NB4 (cell line): ENCODE measurements around the gene SH3PXD2A.

ENCODE experiments used
- MYC ChIP-seq: IDR thresholded peaks from 2 replicates; pipeline ENCODE4 v1.6.1; 2011; ENCODE audit warnings: low read depth, low read length
- TF ChIP-seq, protein P1 (sequence below): IDR thresholded peaks from one replicate; pipeline ENCODE4 v1.5.1; 2012; ENCODE audit warnings: low read depth, low read length

DNA sequence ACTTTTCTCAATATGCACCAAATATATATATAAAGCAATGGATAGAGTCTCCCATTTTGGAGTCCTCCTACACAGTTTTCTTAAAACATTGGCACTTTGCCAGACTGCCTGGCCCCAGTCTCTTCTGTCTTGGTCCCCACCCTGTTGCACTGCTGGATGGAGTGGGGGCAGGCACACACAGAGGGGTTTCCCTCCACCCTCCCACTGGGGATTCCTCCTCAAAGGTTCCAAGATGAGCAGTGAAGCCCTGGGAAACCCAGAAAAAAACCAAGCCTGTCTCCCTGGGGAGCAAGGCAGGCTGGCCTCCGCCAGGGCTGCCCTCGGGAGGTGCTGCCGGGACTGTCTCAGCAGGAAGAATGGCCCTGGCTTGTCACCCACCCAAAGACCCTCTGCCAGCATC is 68.0 kb downstream of the SH3PXD2A start:
- TF ChIP-seq, protein P1, sequence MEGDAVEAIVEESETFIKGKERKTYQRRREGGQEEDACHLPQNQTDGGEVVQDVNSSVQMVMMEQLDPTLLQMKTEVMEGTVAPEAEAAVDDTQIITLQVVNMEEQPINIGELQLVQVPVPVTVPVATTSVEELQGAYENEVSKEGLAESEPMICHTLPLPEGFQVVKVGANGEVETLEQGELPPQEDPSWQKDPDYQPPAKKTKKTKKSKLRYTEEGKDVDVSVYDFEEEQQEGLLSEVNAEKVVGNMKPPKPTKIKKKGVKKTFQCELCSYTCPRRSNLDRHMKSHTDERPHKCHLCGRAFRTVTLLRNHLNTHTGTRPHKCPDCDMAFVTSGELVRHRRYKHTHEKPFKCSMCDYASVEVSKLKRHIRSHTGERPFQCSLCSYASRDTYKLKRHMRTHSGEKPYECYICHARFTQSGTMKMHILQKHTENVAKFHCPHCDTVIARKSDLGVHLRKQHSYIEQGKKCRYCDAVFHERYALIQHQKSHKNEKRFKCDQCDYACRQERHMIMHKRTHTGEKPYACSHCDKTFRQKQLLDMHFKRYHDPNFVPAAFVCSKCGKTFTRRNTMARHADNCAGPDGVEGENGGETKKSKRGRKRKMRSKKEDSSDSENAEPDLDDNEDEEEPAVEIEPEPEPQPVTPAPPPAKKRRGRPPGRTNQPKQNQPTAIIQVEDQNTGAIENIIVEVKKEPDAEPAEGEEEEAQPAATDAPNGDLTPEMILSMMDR, result no peak
- no peak for TF ChIP-seq MYC
